NT2/D1 (cell line): ENCODE results near the gene TCEAL2.
"Not testable (repeated sequence)": the region's sequence is repeated elsewhere in the genome, so short reads cannot be mapped to it uniquely, and the experiment has no call there.

ENCODE experiments used
- DNase-seq: peaks from one replicate; pipeline ENCODE4 v3.0.0-alpha.2; 2011; ENCODE audit warnings: low read depth, low spot score
- H3K27me3 ChIP-seq: 2 replicates; pipeline ENCODE4 v1.6.0; 2011; ENCODE audit warnings: mild to moderate bottlenecking; ENCODE audit not compliant: insufficient read length, insufficient read depth
- H3K36me3 ChIP-seq: 2 replicates; pipeline ENCODE4 v1.6.1; 2011; ENCODE audit warnings: mild to moderate bottlenecking, low read length, mixed read lengths; ENCODE audit not compliant: insufficient read depth, insufficient read length
- H3K4me1 ChIP-seq: 2 replicates; pipeline ENCODE4 v1.5.1; 2011; ENCODE audit not compliant: insufficient read depth, insufficient read length
- H3K4me3 ChIP-seq: 2 replicates; pipeline ENCODE4 v1.5.1; 2011; ENCODE audit warnings: low read depth; ENCODE audit not compliant: insufficient read length
- H3K9ac ChIP-seq: 2 replicates; pipeline ENCODE4 v1.6.0; 2011; ENCODE audit warnings: low read depth; ENCODE audit not compliant: insufficient read length
- H3K9me3 ChIP-seq: 2 replicates; pipeline ENCODE4 v1.5.1; 2011; ENCODE audit warnings: mild to moderate bottlenecking, low read length; ENCODE audit not compliant: insufficient read depth
- SUZ12 ChIP-seq: IDR thresholded peaks from 2 replicates; pipeline ENCODE4 v1.6.1; 2011; ENCODE audit not compliant: insufficient read length, insufficient read depth; ENCODE audit errors: extremely low read depth
- YY1 ChIP-seq: IDR thresholded peaks from 2 replicates; pipeline ENCODE4 v1.6.1; 2011; ENCODE audit not compliant: insufficient read length, insufficient read depth
- ZNF274 ChIP-seq: IDR thresholded peaks from 2 replicates; pipeline ENCODE4 v1.6.1; 2011; ENCODE audit warnings: mild to moderate bottlenecking, low read depth, low read length

Gene TCEAL2

DNA sequence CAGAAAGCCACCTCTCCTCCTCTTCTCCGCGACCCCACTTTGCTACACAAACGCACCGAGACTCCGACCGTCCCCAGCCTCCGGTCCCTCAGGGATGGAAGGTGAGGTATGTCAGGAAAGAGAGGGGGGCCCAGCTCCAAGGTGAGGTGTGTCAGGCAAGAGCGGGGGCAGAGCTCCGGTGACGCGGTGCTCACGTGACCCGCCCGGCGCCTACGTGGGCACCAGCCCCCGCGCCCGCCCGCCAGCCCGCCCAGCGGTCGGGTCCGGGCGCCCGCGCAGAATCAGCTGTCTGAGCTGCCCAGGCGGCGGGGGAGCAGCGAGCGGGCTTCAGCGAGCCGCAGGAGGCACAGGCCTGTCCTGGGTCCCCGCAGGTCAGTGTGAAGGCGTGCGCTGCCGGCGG is at the start of gene TCEAL2:
TSS of gene TCEAL2 (plus strand) at position 244 of the 400 bp plus-strand sequence. CDS start 1,152 bp downstream, outside the sequence.
- H3K36me3 ChIP-seq, H3K4me1 ChIP-seq, DNase-seq, H3K9me3 ChIP-seq: not testable (repeated sequence)
- Histone ChIP-seq H3K9ac (peak within 1 kb of the TSS; percentile 59), H3K4me3 (peak within 1 kb of the TSS; percentile 60), H3K27me3 (peaks cover 19% of the 10 kb centered on the region)

DNA sequence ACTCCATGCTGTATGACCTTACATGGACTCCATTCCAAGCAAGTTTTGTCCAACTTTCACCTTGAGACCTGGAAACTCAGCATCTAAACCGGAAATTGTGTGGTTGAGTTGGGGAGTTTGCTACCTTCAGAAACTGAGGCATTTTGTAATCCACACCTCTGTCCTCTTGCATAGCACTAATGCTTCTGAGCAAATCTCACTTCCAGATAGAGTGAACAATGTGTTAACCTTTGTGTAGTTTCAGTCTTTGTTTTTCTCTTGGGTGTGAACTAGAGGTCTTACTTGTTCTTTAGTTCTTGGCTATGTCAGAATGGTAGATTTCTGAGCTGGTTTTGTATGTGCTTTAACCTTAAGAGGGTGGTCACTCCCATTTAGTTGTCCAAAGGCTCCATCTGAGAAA is 48.1 kb upstream of the TCEAL2 start:
- DNase-seq: no peak
- Histone ChIP-seq H3K4me3 (no peak overlapping the region), H3K9ac (no peak overlapping the region), H3K4me1 (no peaks in the 10 kb centered on the region), H3K36me3 (no peaks in the 10 kb centered on the region), H3K27me3 (no peaks in the 10 kb centered on the region), H3K9me3 (no peaks in the 10 kb centered on the region)
- no peak for TF ChIP-seq SUZ12

DNA sequence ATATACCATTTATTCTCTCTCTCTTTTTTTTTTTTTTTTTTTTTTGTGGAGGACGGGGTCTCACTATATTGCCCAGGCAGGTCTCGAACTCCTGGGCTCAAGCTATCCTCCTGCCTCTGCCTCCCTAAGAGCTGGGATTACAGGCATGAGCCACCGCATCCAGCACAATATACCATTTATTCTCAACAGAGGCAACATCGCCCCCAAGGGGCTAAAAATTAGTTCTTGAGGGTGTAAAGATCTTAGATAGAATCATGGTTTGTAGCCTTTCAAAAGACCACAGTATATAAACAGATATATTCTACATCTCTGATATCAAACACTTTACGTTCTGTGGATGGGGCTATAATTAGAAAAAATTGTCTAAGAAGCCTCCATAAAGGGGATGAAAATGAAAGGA is 39.8 kb upstream of the TCEAL2 start:
- H3K36me3 ChIP-seq: no peaks in the 10 kb centered on the region
- no peaks in the 10 kb centered on the region for H3K4me1 ChIP-seq
- no peak overlapping the region for H3K4me3 ChIP-seq
- DNase-seq: no peak
- no peak overlapping the region for H3K9ac ChIP-seq
- H3K9me3 ChIP-seq: no peaks in the 10 kb centered on the region
- H3K27me3 ChIP-seq: no peaks in the 10 kb centered on the region
- TF ChIP-seq SUZ12 (no peak), ZNF274 (no peak), YY1 (no peak)

DNA sequence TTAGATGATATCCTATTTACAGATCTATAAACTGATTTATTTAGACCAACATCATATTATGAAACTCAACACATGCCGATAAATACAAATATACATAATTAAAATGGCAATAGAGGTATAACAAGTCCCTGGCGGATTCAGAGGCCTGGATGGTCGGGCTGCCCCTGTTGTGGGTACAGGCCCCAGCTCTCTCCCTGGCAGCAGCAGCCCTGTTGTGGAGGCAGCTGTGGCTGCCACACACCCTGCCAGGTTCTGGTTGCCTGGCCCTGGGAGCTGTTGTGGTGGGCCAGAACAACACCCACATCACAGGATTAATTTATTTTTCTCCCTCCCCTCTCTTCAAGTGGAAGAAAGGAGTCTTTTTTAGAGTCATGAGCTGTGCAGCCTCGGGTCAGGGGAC is 12.1 kb upstream of the TCEAL2 start:
- H3K27me3 ChIP-seq: no peaks in the 10 kb centered on the region
- H3K4me1 ChIP-seq: no peaks in the 10 kb centered on the region
- H3K4me3 ChIP-seq: no peak overlapping the region
- H3K9me3 ChIP-seq: peaks cover 8% of the 10 kb centered on the region; the same call in 1 of the 2 replicates
- no peaks in the 10 kb centered on the region for H3K36me3 ChIP-seq
- H3K9ac ChIP-seq: no peak overlapping the region
- no peak for DNase-seq
- no peak for TF ChIP-seq YY1

DNA sequence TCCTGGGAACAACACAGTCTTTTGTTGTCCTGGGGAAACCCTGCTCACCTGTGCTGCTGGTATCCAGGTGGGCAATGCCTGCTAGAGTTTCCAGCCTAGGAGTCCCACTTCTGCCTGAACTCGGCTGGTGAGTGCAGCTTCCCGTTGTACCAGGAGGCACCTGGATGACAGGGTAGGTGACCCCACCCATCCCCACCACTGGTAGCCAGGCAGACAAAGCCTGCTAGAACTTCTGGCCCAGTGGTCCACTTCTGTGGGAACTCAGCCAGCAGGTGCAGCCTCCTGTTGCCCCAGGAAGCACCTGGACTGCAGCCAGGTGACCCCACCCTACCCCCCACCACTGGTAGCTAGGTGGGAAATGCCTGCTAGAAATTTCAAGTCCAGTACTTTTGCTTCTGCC is 9.7 kb upstream of the TCEAL2 start:
- DNase-seq: no peak
- H3K27me3 ChIP-seq: no peaks in the 10 kb centered on the region
- peaks cover 8% of the 10 kb centered on the region; the same call in 1 of the 2 replicates for H3K9me3 ChIP-seq
- no peak overlapping the region for H3K4me3 ChIP-seq
- H3K36me3 ChIP-seq: no peaks in the 10 kb centered on the region
- H3K4me1 ChIP-seq: no peaks in the 10 kb centered on the region
- TF ChIP-seq ZNF274 (no peak), SUZ12 (no peak)
- H3K9ac ChIP-seq: no peak overlapping the region

DNA sequence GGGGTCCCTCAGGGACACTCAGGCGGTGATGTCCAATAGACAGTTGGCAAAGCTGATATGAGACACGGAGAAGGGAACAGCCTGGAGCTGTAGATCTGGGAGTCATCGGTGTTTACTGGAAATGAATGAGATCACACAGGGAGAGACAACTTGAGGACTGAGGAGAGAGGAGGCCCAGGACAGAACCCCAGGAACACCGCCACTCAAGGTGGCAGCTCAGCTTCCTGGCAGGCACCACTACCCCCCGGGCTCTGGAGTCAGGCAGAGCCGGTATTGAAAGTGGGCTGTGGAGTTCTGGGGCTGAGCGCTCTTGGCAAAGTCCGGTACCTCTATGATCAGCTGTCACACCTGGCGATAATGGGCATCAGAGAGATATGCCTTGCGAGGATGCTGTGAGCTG is 465 bp upstream of the TCEAL2 start:
- Histone ChIP-seq H3K9ac (peak overlapping the region; percentile 59), H3K4me3 (peak overlapping the region; percentile 60), H3K27me3 (peaks cover 19% of the 10 kb centered on the region)
- DNase-seq, H3K9me3 ChIP-seq, H3K4me1 ChIP-seq, H3K36me3 ChIP-seq: not testable (repeated sequence)

DNA sequence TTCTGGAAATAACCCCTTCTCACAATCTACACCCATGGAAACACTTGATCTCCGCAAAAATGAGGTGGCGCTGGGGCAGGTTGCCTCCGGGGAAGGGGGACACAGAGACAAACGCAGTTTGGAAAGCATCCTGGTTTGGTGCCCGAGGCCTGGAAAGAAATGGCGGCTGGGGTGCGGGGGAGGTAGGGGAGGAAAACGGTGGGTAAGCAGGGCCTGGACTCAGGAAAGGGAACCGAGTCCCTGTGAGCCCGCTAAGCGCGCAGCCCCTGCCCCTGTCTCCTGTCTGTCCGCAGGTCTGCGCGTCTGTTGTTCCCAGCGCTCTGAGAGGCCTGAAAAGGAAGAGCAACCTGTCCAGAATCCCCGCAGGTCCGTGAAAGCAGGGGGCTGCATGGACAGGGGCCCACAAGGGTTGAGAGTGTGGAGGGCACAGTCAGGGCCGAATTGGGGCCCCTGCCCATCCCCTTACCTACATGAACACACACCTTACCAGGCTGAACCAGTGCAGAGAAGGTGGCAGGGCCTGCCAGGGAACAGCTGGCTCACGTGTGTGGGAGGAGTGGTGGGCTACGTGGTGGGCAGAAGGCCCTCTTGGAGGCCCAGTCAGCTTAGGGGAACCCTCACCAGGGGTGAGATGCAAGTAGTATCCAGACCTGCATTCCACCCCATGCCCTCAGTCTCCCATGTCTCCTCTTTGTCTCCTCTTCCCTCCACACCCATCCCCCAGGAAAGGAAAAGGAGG is 770 bp downstream of the TCEAL2 start:
- H3K9ac ChIP-seq: peak overlapping the region; percentile 32
- not testable (repeated sequence) for DNase-seq

DNA sequence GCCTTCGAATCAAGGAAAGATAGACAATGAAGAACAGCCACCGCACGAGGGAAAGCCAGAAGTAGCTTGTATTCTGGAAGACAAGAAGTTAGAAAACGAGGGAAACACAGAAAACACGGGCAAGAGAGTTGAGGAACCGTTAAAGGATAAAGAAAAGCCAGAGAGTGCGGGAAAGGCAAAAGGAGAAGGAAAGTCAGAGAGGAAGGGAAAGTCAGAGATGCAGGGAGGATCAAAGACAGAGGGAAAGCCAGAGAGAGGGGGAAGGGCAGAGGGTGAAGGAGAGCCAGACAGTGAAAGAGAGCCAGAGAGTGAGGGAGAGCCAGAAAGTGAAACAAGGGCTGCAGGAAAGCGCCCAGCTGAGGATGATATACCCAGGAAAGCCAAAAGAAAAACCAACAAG is 1.4 kb downstream of the TCEAL2 start:
- Histone ChIP-seq H3K27me3 (peaks cover 19% of the 10 kb centered on the region), H3K9ac (no peak overlapping the region), H3K9me3 (no peaks in the 10 kb centered on the region), H3K4me1 (no peaks in the 10 kb centered on the region), H3K36me3 (no peaks in the 10 kb centered on the region), H3K4me3 (no peak overlapping the region)
- DNase-seq: no peak
- TF ChIP-seq SUZ12 (no peak), YY1 (no peak), ZNF274 (no peak)

More for the DNA sequence above, 770 bp downstream of the TCEAL2 start:
- H3K36me3 ChIP-seq, H3K4me1 ChIP-seq, H3K9me3 ChIP-seq: not testable (repeated sequence)
- Histone ChIP-seq H3K4me3 (peak overlapping the region; percentile 46), H3K27me3 (peaks cover 19% of the 10 kb centered on the region)
